Muscle of arm (tissue), 12 donors: Measurements from ENCODE around the gene OR5B21. TPM values are rescaled to one million over a fixed set of nuclear protein-coding genes. Genes with fewer than 3 reads are reported as not detected.

Experiments used
- DNase-seq: peaks from one replicate; pipeline ENCODE4 v3.0.0-alpha.2; 2013
- polyA plus RNA-seq, 12 donors: library from polyadenylated mRNA; unstranded; fragments of 120-200 nt; gene quantifications; one replicate each; pipeline ENCODE4 v1.2.1, GENCODE V29; 2013; ENCODE audit not compliant: insufficient read length in 12 of 12

Gene OR5B21
- polyA plus RNA-seq, 12 donors = not detected

DNA sequence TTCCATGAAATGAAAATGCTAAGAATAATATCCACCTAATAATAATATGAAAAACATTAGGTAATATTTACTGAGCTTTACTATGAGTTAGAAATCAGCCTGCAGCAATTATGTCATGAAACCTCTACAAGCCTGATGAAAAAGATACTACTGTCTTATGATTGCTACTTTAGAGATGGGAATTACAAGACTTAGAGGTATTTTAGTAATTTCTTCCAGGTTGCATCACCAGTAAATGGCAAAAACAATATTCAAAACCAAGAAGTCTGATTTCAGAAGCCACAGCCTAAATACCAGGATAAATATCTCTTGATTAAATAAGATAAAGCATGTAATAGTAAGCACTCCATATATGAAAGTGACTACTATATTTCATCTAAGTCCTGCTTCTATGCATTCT, 13.8 kb downstream of the OR5B21 start:
- DNase-seq = no peak

DNA sequence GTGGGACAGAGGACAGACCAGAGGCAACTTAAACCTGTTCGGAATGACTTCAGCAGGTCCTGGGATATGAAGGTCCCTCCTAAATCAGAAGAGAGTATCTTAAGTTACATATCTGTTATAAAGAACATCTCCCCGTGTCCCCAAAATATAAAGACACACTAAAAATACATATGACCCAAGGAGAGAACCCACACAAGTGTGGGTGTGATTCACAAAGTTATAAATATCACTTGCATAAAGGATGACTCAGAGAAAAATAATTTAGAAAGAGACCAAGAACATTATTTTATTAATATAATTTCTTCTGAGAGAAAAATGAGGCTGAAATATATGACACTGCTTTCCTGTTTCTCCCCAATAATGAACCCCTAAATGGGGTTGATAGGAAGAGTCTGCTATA, 14.2 kb downstream of the OR5B21 start:
- no peak for DNase-seq

DNA sequence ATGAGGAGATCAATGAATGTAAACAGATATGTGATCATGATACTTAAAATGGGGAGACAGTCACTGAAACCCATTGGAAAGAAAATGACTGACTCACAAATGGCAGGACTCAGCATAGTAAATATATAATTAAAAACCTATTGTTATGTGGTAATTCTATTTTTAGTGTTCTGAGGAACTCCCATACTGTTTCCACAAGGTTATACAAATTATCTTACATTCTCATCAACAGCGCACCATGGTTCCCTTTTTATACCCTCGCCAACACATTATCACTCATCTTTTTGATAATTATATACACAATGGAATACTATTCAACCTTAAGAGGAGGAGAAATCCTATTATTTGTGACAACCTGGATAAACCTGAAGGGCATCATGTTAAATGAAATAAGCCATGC, 17.1 kb downstream of the OR5B21 start:
- no peak for DNase-seq

DNA sequence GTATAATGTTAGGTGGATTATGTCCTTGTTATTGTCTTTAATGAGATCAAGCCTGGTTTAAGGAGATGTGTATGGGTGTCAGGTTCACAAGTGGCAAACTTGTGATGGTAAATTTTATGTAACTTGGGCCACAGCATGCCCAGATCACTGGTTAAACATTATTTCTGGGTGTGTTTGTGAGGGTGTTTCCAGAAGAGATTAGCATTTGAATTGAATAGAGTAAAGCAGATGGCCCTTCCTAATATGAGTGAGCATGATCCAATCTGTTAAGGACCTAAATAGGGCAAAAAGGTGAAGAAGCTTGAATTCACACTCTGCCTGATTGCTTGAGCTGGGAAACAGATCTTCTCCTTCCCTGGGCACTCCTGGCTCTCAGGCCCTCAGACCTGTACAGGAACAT, 20.7 kb downstream of the OR5B21 start:
- DNase-seq = no peak

DNA sequence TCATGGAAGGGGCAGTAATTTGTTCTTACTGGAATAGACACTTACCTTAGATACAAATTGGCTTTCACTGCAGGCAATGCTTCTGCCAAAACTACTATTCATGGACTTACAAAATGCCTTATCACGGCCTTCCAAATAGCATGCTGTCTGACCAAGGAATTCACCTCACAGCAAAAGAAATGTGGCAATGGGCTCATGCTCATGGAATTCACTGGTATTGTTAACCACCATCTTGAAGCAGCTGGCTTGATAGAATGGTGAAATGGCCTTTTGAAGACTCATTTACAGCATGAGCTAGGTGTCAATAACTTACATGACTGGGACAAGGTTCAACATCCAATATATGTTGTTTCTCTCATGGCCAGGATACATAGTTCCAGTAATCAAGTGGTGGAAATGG, 21.9 kb downstream of the OR5B21 start:
- DNase-seq = no peak

DNA sequence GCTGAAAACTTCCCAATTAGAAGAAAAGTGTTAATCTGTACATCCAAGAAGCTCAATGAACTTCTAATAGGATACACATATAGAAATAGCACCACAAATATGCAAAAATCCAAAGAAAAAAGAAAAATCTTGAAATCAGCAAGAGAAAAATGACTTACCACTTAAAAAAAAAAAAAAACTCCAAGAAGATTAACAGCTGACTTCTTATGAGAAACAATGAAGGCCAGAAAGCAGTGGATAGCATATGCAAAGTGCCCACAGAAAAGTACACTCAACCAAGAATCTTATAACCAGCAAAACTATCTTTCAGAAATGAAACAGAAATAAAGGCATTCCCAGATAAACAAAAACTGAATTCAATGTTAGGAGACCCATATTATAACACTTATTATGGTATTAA, 36.0 kb downstream of the OR5B21 start:
- no peak for DNase-seq

DNA sequence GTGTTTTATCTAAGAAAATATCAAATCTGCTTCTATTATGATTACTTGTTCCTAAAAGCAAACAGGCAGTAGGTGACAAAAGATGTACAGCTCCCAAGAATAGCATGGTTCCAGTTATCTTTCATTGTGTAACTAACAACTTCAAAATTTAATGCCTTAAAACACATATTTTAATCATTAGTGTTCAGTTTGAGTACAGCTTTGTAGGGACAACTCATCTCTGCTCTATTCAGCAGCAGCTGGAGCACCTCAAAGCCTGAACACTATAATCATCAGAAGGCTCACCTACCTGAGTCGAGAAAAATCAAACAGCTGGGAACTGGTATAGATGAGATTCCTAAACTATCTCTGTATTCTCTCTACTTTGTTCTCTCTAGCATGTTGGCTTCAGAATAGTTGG, 41.6 kb downstream of the OR5B21 start:
- DNase-seq = no peak

DNA sequence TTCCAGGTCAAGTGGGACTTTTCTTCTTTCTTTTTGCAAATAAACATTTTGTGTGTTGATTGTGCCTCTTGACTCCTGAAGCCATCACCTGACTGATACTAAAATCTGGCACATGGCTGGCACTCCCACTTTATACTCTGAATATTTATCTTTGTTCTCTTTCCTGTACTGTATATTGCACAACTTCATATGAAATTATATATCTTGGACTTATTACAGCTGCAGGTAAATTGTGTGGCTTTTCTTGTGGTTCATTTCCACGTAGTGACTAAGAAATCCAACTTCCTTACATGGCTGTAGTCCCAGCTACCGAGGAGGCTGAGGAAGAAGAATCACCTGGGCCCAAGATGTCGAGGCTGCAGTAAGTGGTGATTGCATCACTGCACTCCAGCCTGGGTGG, 42.2 kb downstream of the OR5B21 start:
- DNase-seq = no peak

Other genes starting within 250 kb of the OR5B21 start
- not detected for gene OR10W1, start 239.8 kb downstream of the OR5B21 start, polyA plus RNA-seq
- gene OR5B17, start 149.0 kb downstream of the OR5B21 start, polyA plus RNA-seq = not detected
- gene OR5B3, start 101.2 kb downstream of the OR5B21 start, polyA plus RNA-seq = not detected
- gene OR5B2, start 80.0 kb downstream of the OR5B21 start, polyA plus RNA-seq = not detected
- not detected for gene OR5B12, start 65.9 kb downstream of the OR5B21 start, polyA plus RNA-seq
- gene LPXN, start 67.8 kb upstream of the OR5B21 start, polyA plus RNA-seq = 1 to 10 TPM in 10 of 12 donors, not detected in 2; 2.9 to 7.8 (median 4.4) TPM
- 10 to 100 TPM in 11 of 12 donors, not detected in 1; 39.7 to 51.6 (median 46.6) TPM for gene ZFP91, start 71.0 kb upstream of the OR5B21 start, polyA plus RNA-seq
- 1 to 10 TPM in 3 of 12 donors, under 1 TPM in 7, not detected in 2; 0.43 to 1.5 (median 0.74) TPM for gene CNTF, start 114.6 kb upstream of the OR5B21 start, polyA plus RNA-seq
- gene GLYAT, start 223.8 kb upstream of the OR5B21 start, polyA plus RNA-seq = under 1 TPM in 4 of 12 donors, not detected in 8; 0.15 to 0.77 (median 0.31) TPM